HFF-Myc (cell line): ENCODE data around the gene GPX5.
A peak's percentile ranks its signal among the peaks of the same experiment; 100 is the strongest.

ENCODE experiments used
- DNase-seq: peaks from one replicate; pipeline ENCODE4 v3.0.0-alpha.2; 2011; ENCODE audit warnings: low read depth; ENCODE audit errors: extremely low read depth
- H3K4me3 ChIP-seq: replicated peaks from 2 replicates; pipeline ENCODE4 v1.5.1; 2011; ENCODE audit warnings: low read depth, mild to moderate bottlenecking, control low read depth, low read length
- TF ChIP-seq, protein P1 (sequence below): IDR thresholded peaks from 2 replicates; pipeline ENCODE4 v1.5.1; 2012; ENCODE audit warnings: mild to moderate bottlenecking, low read depth, low read length, control low read depth; ENCODE audit errors: missing control alignments

The GPX5 gene

DNA sequence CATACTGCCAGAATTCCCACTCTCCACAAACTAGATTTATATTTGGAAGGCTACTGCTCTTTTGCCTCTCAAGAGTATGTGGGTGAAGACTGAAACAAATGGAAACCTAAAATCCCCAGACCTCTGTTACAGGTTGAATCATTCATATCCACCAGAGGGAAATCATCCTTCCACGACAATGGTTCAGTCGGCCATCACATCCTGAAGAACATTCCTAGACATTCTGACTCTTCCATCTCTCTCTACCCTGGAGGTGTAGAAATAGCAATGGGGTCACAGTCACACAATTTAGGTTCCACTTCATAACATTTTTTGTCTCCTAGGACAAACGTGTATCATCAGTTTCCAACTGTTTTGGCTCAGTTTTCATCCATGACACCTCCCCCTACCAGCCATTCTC is 8.6 kb downstream of the GPX5 start:
- TF ChIP-seq, protein P1, sequence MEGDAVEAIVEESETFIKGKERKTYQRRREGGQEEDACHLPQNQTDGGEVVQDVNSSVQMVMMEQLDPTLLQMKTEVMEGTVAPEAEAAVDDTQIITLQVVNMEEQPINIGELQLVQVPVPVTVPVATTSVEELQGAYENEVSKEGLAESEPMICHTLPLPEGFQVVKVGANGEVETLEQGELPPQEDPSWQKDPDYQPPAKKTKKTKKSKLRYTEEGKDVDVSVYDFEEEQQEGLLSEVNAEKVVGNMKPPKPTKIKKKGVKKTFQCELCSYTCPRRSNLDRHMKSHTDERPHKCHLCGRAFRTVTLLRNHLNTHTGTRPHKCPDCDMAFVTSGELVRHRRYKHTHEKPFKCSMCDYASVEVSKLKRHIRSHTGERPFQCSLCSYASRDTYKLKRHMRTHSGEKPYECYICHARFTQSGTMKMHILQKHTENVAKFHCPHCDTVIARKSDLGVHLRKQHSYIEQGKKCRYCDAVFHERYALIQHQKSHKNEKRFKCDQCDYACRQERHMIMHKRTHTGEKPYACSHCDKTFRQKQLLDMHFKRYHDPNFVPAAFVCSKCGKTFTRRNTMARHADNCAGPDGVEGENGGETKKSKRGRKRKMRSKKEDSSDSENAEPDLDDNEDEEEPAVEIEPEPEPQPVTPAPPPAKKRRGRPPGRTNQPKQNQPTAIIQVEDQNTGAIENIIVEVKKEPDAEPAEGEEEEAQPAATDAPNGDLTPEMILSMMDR = no peak
- DNase-seq = no peak

DNA sequence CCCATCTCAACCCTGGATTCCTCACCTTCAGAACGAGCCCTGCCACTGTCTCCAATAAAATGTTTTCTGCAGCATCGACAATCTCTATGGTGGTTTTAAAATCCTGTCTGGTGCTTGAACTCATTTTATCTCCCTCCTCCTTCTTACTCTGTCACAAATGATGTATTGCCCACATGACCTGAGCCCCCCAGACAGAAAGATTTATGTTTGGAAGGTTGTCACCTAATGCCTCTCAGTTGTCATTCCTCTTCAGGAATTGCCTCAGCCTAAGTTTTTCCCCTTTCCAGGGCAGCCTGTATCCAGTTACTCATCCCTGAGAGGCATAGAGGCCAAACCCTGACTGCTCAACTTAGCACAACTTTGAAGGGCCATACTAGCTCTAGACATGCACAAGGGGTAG is 9.2 kb downstream of the GPX5 start:
- TF ChIP-seq, protein P1 = no peak
- H3K4me3 ChIP-seq = no peak overlapping the region
- DNase-seq = no peak

More for the DNA sequence above, 8.6 kb downstream of the GPX5 start:
- no peak overlapping the region for H3K4me3 ChIP-seq

DNA sequence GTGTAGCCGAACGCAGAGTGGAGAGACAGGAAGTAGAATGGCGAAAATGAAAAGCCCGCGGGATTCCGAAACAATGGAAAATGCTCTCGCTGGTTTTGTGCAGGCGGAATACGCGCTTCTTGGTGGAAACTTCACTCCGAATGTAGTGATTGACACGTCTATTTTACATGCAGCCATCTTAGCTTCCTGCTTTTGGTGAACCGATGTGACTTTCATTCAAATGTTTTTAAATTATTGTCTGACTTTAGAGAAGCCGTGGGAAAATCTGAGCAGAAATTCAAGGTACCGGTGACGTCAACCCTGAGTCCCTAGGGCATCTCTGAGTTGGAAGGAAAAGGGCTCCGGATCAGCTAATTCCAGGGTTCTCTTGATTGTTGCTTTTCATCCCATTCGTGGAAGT is 11.4 kb downstream of the GPX5 start:
- H3K4me3 ChIP-seq = peak overlapping the region; percentile 38

DNA sequence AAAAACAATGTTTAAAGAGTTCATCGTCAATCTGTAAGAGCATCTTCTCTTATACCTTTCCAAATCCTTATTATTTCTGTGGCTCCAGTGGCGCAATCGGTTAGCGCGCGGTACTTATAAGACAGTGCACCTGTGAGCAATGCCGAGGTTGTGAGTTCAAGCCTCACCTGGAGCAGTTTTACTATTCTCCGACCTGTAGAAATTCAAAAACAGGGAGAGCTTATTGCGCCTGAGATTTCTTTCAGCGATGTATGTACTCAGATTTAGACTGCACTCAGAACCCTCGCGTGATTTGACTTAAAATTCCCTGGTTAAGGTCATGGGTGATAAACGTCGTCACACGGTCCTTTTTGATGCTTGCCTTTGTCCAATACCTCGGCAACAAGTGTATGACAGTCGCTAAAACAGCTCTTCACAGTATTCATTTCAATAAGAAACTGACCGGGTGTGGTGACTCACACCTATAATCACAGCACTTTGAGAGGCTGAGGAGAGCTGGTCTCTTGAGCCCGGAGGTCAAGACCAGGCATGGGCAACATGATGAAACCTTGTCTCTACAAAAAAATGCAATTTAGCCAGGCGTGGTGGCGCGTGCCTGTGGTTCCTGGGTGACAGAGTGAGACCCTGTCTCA is 11.9 kb downstream of the GPX5 start:
- TF ChIP-seq, protein P1 = no peak
- H3K4me3 ChIP-seq = peak overlapping the region; percentile 38
- peak; percentile 30 for DNase-seq

More for the DNA sequence above, 11.4 kb downstream of the GPX5 start:
- no peak for DNase-seq
- TF ChIP-seq, protein P1 = no peak

DNA sequence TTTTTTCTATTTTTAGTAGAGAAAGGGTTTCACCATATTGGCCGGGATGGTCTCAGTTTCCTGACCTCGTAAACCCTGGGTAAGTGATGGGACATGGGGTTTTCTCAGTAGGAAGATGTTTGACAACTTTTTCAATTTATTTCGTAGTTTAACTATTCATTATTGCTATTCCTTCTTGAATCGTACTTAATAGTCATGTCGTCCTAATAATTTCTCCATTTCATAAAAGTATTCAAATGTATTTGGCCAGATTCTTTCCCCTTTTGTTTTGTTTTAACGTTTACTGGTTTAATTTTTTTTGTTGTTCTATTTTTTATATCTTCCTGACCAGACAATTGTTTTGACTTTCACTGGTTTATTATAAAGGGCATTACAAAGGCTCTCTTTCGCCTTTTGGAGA is 16.3 kb downstream of the GPX5 start:
- H3K4me3 ChIP-seq = peak overlapping the region; percentile 16; the same call in 1 of the 2 replicates
- DNase-seq = no peak
- TF ChIP-seq, protein P1 = no peak

DNA sequence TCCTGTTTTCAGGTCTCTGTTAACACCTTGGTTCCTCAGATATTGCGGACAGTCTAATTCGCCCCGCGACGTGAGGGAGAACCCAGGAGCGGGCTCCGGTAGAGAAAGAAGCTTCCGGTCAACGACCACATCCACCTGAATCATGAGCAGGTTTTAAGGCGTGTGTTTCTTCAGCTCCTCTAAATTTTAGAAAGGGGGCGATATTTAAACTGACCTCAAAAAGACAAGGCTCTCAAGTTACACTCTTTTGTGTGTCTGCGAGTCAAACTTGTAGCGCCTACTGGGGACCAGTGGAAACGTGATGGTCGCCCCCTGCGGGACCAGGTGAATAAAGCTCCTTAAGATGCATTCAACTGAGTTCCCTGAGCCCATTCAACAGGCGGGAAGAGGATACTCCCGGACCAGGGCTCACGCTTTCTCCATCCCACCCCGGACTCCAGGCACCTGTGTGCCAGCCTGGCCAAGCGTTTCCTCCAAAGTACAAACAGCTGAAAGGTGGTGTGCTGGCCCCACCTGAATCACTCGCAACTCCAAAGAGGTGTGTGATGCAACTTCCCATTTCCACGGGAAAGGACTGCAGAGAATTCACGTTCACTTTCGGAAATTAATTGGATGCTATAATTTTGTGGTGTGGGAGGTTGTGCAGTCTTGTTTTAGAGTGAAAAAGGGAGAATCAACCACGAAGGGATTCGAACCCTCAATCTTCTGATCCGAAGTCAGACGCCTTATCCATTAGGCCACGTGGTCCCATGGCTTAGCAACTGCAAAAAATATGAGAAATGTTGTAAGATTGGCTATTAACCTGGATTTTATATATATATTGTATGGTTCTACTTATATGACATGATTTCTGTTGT is 17.0 kb downstream of the GPX5 start:
- TF ChIP-seq, protein P1 = peak; percentile 52
- peak; percentile 70 for DNase-seq
- peak overlapping the region; percentile 16 for H3K4me3 ChIP-seq
